Skeletal muscle satellite cell (primary cell): ENCODE results near the gene SORCS2.

Source experiments
- H3K27me3 ChIP-seq: 2 replicates; pipeline ENCODE4 v1.7.0; 2013; ENCODE audit warnings: low read length; ENCODE audit not compliant: control insufficient read depth, insufficient read depth
- H3K36me3 ChIP-seq: 2 replicates; pipeline ENCODE4 v1.7.0; 2013; ENCODE audit warnings: mild to moderate bottlenecking, control low read depth, low read length; ENCODE audit not compliant: insufficient read depth
- H3K4me1 ChIP-seq: 2 replicates; pipeline ENCODE4 v1.7.0; 2013; ENCODE audit warnings: low read length; ENCODE audit not compliant: control insufficient read depth, insufficient read depth
- H3K4me2 ChIP-seq: 2 replicates; pipeline ENCODE4 v1.7.0; 2013; ENCODE audit warnings: mild to moderate bottlenecking, low read length
- H3K4me3 ChIP-seq: 2 replicates; pipeline ENCODE4 v1.7.0; 2013; ENCODE audit warnings: low read length
- H3K9ac ChIP-seq: 2 replicates; pipeline ENCODE4 v1.7.0; 2013; ENCODE audit warnings: mild to moderate bottlenecking, low read depth, low read length, moderate library complexity
- H3K9me3 ChIP-seq: replicated peaks from 2 replicates; pipeline ENCODE4 v1.7.0; 2013; ENCODE audit warnings: mild to moderate bottlenecking, control low read depth, low read length

Gene SORCS2

DNA sequence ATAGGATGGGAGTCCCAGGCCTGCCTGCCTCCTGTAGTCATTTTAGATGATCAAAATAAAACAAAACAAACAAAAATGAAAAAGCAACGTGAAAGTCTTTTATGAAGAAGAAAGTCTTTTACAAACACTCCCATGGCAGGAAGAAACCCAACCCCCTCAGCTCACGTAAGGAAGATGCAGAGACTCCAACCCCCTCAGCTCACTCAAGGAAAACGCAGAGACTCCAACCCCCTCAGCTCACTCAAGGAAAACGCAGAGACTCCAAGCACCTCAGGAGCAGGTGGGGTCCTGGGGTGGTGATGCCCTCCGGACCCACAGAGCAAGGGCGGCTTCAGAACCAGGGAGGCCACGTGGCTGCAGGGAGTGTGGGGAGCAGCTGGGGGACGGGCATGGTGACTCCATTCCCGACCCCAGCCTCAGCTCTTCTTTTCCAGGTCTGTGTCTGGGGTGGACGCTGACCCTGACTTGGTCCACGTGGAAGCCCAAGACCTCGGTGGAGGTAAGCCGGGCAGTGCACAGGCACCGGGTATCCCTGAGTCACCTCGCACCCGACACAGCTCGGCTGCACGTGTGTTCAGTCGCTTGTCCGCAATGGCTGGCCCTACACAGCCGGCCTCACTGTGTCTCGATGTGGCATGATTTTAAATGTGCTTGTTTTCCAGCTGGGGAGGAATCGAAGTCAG, 468.9 kb downstream of the SORCS2 start:
- Histone ChIP-seq H3K4me2 (no peak overlapping the region), H3K36me3 (no peaks in the 10 kb centered on the region), H3K9ac (no peak overlapping the region), H3K4me1 (no peaks in the 10 kb centered on the region), H3K9me3 (no peaks in the 10 kb centered on the region), H3K27me3 (no peaks in the 10 kb centered on the region), H3K4me3 (no peak overlapping the region)

DNA sequence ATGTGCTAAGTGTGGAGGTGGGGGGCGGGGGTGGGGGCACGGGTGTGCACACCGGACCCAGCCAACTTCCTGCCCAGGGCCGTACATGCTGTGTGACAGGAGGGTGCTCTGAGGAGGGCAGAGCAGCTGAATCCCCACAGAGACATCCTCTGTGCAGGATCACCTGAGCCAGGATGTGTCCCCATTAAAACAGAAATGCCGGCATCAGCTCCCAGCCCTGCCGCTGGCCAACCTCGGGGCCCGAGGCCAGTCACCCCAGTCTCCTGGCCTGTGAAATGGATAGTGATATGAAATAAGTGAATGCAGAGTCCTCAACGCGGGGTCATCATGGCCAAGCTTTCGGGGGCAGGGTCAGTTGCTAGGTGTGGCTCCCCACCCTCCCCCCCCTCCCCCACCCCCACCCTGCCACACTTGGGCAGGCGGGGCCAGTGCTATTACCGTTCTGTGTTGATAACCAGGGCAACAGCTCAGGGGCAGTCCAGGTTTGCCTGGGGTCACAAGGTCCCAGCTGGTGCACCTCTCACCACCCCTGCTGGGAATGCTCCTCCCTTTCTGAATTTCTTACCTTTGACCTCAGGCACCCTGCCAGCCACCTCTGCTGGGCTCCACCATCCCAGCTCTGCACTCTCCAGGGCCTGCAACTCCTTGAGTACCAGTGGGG, 469.6 kb downstream of the SORCS2 start:
- Histone ChIP-seq H3K9ac (no peak overlapping the region), H3K4me3 (no peak overlapping the region), H3K4me1 (no peaks in the 10 kb centered on the region), H3K27me3 (peaks cover 6% of the 10 kb centered on the region), H3K9me3 (no peaks in the 10 kb centered on the region), H3K4me2 (no peak overlapping the region), H3K36me3 (no peaks in the 10 kb centered on the region)

- Histone ChIP-seq H3K9me3 (no peaks in the 10 kb centered on the region), H3K4me2 (no peak overlapping the region), H3K4me3 (no peak overlapping the region), H3K9ac (no peak overlapping the region), H3K36me3 (no peaks in the 10 kb centered on the region), H3K4me1 (no peaks in the 10 kb centered on the region), H3K27me3 (peaks cover 6% of the 10 kb centered on the region)
Observed at GRCh38 chr4:7662507-7662846, 470.1 kb downstream of the SORCS2 start.

- Histone ChIP-seq H3K27me3 (peaks cover 6% of the 10 kb centered on the region), H3K4me3 (no peak overlapping the region), H3K4me1 (no peaks in the 10 kb centered on the region), H3K9me3 (no peaks in the 10 kb centered on the region), H3K36me3 (no peaks in the 10 kb centered on the region), H3K4me2 (no peak overlapping the region), H3K9ac (no peak overlapping the region)
Observed at GRCh38 chr4:7663075-7663541, 470.8 kb downstream of the SORCS2 start.

GRCh38 chr4:7664106-7664505, 471.8 kb downstream of the SORCS2 start:
- peaks cover 6% of the 10 kb centered on the region for H3K27me3 ChIP-seq
- no peak overlapping the region for H3K4me2 ChIP-seq
- H3K36me3 ChIP-seq: no peaks in the 10 kb centered on the region
- H3K9me3 ChIP-seq: no peaks in the 10 kb centered on the region
- no peak overlapping the region for H3K9ac ChIP-seq
- H3K4me1 ChIP-seq: no peaks in the 10 kb centered on the region
- no peak overlapping the region for H3K4me3 ChIP-seq

- H3K4me2 ChIP-seq: no peak overlapping the region
- H3K9me3 ChIP-seq: no peaks in the 10 kb centered on the region
- no peaks in the 10 kb centered on the region for H3K36me3 ChIP-seq
- no peaks in the 10 kb centered on the region for H3K4me1 ChIP-seq
- no peak overlapping the region for H3K9ac ChIP-seq
- H3K27me3 ChIP-seq: peaks cover 6% of the 10 kb centered on the region
- H3K4me3 ChIP-seq: no peak overlapping the region
Observed at GRCh38 chr4:7665321-7665720, 473.0 kb downstream of the SORCS2 start.

GRCh38 chr4:7666011-7666410, 473.7 kb downstream of the SORCS2 start:
- Histone ChIP-seq H3K4me3 (no peak overlapping the region), H3K36me3 (no peaks in the 10 kb centered on the region), H3K9ac (no peak overlapping the region), H3K9me3 (no peaks in the 10 kb centered on the region), H3K27me3 (peaks cover 12% of the 10 kb centered on the region), H3K4me2 (no peak overlapping the region), H3K4me1 (no peaks in the 10 kb centered on the region)

DNA sequence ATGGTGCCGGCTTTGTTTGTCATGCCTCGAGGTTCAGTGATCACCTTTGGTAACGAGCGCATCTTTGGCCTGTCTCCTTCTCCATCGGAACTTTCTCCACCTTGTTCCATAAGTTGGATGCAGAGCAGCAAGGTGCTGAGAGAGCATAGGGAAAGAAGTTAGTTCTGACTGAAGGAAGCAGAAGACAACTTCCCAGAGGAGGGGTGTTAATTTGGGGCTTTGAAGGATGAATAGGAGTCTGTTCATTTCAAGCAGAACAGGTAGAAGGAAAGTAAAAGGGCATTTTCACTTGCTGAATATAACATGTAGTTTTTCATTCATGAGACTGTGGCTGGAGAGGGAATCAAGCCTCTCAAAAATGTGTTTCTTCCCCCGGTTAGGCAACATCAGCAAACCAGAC, 474.4 kb downstream of the SORCS2 start:
- no peaks in the 10 kb centered on the region for H3K4me1 ChIP-seq
- H3K9me3 ChIP-seq: no peaks in the 10 kb centered on the region
- H3K4me2 ChIP-seq: no peak overlapping the region
- H3K27me3 ChIP-seq: peaks cover 13% of the 10 kb centered on the region
- no peak overlapping the region for H3K4me3 ChIP-seq
- no peaks in the 10 kb centered on the region for H3K36me3 ChIP-seq
- H3K9ac ChIP-seq: no peak overlapping the region

DNA sequence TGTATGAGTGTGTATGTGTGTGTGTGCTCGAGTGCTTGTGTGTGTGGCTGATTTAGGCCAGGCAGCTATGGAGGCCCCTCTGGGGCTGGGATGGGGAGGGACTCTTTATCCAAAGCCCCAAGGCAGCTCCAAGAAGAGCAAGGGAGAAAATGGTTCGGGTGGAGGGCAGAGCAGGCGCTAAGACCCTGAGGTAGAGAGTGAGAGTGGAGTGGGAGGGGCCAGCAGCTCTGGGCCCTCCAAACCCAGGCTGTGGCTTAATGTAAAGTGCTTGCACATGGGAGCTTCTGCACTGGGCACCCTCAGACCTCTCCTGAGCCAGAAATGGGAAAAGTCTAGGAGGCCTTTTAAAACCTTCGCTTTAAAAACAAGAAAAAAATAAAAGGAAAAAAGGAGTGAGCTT, 475.9 kb downstream of the SORCS2 start:
- Histone ChIP-seq H3K4me1 (no peaks in the 10 kb centered on the region), H3K9ac (no peak overlapping the region), H3K9me3 (no peaks in the 10 kb centered on the region), H3K4me2 (no peak overlapping the region), H3K4me3 (no peak overlapping the region), H3K27me3 (peaks cover 16% of the 10 kb centered on the region), H3K36me3 (no peaks in the 10 kb centered on the region)

- H3K4me1 ChIP-seq: no peaks in the 10 kb centered on the region
- no peaks in the 10 kb centered on the region for H3K9me3 ChIP-seq
- no peak overlapping the region for H3K9ac ChIP-seq
- H3K36me3 ChIP-seq: no peaks in the 10 kb centered on the region
- peaks cover 18% of the 10 kb centered on the region for H3K27me3 ChIP-seq
- no peak overlapping the region for H3K4me2 ChIP-seq
- H3K4me3 ChIP-seq: no peak overlapping the region
Observed at GRCh38 chr4:7668826-7669225, 476.5 kb downstream of the SORCS2 start.

DNA sequence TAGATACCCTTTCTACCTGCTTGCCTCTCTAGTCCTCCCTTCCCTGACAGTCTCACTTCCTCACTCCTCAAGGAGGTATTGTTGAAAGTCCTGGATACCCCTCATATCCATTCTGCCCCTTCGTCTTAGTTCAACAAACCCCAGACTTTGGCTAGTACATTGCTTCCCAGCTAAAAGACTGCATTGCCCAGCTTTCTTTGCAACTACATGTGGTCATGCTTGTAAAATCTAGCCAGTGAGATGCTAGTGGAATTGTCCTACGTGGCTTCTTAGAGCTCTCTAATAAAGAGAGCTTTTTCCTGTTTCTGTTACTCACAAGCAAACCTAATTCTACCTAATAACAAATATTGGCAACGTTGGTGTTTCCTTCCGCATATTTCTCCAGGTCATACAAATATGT, 480.3 kb downstream of the SORCS2 start:
- no peak overlapping the region for H3K4me2 ChIP-seq
- no peak overlapping the region for H3K4me3 ChIP-seq
- no peaks in the 10 kb centered on the region for H3K36me3 ChIP-seq
- no peaks in the 10 kb centered on the region for H3K9me3 ChIP-seq
- no peaks in the 10 kb centered on the region for H3K4me1 ChIP-seq
- H3K9ac ChIP-seq: no peak overlapping the region
- H3K27me3 ChIP-seq: peaks cover 15% of the 10 kb centered on the region

DNA sequence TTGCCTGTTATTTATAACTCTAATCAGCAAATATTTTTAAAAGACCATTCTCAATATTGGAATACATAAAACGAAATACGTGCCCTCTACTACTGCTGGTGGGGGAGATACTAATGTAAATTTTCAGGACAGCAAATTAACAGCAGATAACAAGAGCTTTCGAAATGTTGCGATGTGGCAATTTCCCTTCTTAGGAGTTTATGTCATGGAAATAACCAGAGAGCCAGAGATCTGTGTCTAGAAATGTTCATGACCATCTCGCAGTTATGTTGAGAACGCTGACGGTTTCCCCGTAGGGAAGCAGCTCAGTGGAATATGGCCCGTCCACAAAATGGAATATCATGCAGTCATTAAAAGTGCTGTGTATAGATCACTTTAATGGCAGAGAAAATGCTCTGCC, 480.8 kb downstream of the SORCS2 start:
- Histone ChIP-seq H3K9me3 (no peaks in the 10 kb centered on the region), H3K4me1 (no peaks in the 10 kb centered on the region), H3K36me3 (no peaks in the 10 kb centered on the region), H3K4me3 (no peak overlapping the region), H3K9ac (no peak overlapping the region), H3K4me2 (no peak overlapping the region), H3K27me3 (peaks cover 15% of the 10 kb centered on the region)
